HG02623 (cell line): ENCODE data around the gene SAMD3.
"Not testable (repeated sequence)": the region's sequence is repeated elsewhere in the genome, so short reads cannot be mapped to it uniquely, and the experiment has no call there.

ENCODE experiments used
- ATAC-seq: cut with Tn5 transposase; IDR thresholded peaks from one replicate; pipeline ENCODE4 v1.9.1; 2021; ENCODE audit warnings: moderate library complexity; ENCODE audit not compliant: unreplicated experiment

The SAMD3 gene

GRCh38 chr6:130222775-130223174 lies at the start of gene SAMD3:
SAMD3 (minus strand) TSS chr6:130222951; CDS start chr6:130215273, 7,678 bp downstream.
- no peak for ATAC-seq

- ATAC-seq = no peak
Measured at GRCh38 chr6:130269969-130270635, 47.4 kb upstream of the SAMD3 start.

- not testable (repeated sequence) for ATAC-seq
Measured at GRCh38 chr6:130265553-130265952, 42.8 kb upstream of the SAMD3 start.

- ATAC-seq = no peak
Measured at GRCh38 chr6:130262008-130262407, 39.3 kb upstream of the SAMD3 start.

- ATAC-seq = not testable (repeated sequence)
Measured at GRCh38 chr6:130261558-130261957, 38.8 kb upstream of the SAMD3 start.

- ATAC-seq = peak; percentile 27
Measured at GRCh38 chr6:130260614-130261241, 38.0 kb upstream of the SAMD3 start.

- peak; percentile 48 for ATAC-seq
Measured at GRCh38 chr6:130260050-130260462, 37.3 kb upstream of the SAMD3 start.

GRCh38 chr6:130259557-130259956 lies 36.8 kb upstream of the SAMD3 start:
- ATAC-seq = peak; percentile 15

- no peak for ATAC-seq
Measured at GRCh38 chr6:130259140-130259539, 36.4 kb upstream of the SAMD3 start.

- no peak for ATAC-seq
Measured at GRCh38 chr6:130252527-130253237, 29.9 kb upstream of the SAMD3 start.

- no peak for ATAC-seq
Measured at GRCh38 chr6:130245267-130245666, 22.5 kb upstream of the SAMD3 start.

- ATAC-seq = no peak
Measured at GRCh38 chr6:130244728-130245127, 22.0 kb upstream of the SAMD3 start.

- ATAC-seq = no peak
Measured at GRCh38 chr6:130240232-130240631, 17.5 kb upstream of the SAMD3 start.

- no peak for ATAC-seq
Measured at GRCh38 chr6:130239755-130240154, 17.0 kb upstream of the SAMD3 start.

GRCh38 chr6:130233330-130233729 lies 10.6 kb upstream of the SAMD3 start:
- no peak for ATAC-seq

GRCh38 chr6:130230531-130230930 lies 7.8 kb upstream of the SAMD3 start:
- ATAC-seq = not testable (repeated sequence)

GRCh38 chr6:130229645-130230044 lies 6.9 kb upstream of the SAMD3 start:
- no peak for ATAC-seq

GRCh38 chr6:130223508-130223907 lies 757 bp upstream of the SAMD3 start:
- peak; percentile 97 for ATAC-seq

GRCh38 chr6:130218134-130218533 lies 4.6 kb downstream of the SAMD3 start:
- no peak for ATAC-seq

- no peak for ATAC-seq
Measured at GRCh38 chr6:130216620-130217019, 6.1 kb downstream of the SAMD3 start.

GRCh38 chr6:130215526-130215925 lies 7.2 kb downstream of the SAMD3 start:
- no peak for ATAC-seq
